IPS DF 4.7 (cell line): ENCODE data around the gene CSNK1D.

Experiments
- DNase-seq: peaks from one replicate; pipeline ENCODE4 v3.0.0-alpha.2; 2013; ENCODE audit warnings: low spot score; ENCODE audit errors: extremely low read depth

The CSNK1D gene

DNA sequence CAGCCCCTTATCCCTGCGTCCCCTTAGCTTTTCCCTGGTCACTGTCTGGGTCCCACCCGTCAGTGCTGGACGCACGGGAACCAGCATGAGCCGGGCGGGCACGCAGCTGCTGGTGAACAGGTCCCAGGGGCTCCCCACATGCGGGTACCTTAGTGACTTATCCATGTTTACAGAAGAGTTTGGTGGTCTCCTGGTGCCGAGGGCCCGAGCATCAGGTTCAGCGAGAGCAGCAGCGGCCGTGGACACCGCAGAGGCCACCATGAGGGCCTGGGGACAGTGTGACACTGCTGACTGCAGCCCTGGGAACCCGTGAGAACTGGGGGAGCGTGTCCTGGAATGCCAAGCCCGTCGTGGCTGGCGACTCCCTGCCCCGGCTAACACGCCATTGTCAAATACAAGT, 37.4 kb upstream of the CSNK1D start:
- DNase-seq = no peak

DNA sequence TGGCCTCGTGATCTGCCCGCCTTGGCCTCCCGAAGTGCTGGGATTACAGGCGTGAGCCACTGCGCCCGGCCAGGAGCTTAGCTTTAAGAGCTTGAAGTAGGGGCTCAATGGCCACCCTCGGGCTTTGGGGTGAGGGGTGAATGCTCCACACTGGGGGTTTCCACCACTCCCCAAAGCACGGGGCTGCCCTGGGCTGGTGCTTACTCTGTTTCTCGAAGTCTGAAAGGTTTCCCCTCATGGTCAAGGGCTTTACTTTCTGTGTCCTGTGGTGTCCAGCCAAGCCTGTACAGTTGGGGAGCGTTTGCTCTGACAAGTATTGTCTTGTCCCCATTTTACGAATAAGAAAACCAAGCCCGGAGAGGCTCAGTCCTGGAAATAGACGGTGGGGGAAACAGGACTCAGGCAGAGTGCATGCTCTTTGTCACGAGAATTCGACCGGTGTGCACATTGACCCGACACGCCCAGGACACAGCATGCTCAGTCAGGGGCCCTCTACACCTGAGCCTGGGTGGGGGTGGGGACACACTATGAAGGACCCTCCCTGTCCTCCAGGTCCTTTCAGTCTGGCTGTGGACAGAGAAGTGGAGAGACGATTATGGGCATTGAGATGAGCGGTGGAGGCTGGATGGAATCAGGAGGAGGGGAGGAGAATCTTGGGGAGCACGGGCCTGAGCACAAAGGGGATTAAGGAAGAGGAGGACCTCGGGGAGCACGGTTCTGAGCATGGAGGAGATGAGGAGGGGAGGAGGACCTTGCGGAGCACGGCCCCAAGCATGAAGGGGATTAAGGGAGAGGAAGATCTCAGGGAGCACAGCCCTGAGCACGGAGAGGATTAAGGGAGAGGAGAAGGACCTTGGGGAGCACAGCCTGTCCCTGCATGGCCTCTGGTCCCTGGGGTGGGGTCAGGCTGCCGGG, 36.4 kb upstream of the CSNK1D start:
- no peak for DNase-seq

DNA sequence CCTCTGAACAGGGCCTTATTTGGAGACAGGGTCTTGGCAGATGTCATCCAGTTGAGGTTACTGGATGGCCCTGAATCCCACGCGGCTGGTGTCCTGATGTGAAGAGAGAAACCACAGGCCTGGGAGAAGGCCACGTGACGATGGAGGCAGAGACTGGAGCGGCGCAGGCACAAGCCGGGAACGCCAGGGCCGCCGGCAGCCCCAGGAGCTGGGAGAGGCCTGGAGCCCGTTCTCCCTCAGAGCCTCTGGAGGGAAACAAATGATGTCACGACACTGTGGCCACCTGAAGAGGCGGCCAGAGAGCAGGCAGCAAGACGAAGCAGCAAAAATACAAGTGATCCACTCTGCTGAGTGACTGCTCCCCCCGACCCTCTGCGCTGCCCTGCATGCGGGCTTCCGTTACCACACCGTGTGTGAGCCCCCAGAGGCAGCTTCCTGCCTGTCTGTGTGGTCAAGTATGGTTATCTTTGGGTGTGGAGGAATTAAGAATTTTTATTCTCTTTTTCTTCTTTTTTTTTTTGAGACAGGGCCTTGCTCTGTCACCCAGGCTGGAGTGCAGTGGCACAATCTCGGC, 32.3 kb upstream of the CSNK1D start:
- DNase-seq = no peak

DNA sequence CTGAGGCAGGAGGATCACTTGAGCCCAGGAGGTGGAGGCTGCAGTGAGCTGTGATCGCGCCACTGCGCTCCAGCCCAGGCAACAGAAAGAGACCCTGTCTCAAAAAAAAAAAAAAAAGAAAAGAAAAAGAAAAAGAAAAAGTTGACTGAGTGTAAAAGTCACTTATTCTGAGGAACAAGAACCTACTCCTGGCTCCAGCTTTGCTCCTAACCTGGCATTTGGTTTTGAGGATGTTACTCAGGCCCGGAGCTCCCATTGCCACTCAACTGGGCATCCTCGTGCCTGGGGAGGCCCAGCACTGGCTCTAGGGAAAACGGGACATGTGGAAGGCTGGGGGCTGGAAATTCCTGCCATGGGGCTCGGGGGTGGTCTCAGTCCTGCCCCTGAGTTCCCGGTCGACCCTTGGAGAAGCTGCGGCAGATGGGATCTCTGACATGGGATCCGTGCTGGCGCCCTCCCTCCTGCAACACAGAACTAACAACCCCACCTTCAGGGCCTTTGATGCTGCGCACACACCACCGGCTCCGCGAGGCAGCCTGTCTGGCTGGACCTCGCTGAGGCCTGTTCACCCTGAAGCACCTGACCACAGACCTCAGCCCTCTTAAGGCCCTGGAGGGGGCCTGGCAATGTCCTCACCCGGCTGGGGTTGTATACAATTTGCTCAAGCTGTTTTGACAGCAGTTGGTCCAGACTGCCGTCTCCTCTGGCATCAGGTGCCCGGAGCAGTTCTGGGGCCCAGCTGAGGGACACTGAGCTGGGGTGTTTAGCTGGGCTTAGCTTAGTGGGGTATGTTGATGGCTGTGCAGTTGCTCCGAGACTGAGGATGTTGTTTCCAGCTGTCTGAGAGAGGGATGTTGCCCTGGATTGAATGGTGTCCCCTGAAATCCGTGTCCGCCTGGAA, 31.6 kb upstream of the CSNK1D start:
- DNase-seq = no peak

DNA sequence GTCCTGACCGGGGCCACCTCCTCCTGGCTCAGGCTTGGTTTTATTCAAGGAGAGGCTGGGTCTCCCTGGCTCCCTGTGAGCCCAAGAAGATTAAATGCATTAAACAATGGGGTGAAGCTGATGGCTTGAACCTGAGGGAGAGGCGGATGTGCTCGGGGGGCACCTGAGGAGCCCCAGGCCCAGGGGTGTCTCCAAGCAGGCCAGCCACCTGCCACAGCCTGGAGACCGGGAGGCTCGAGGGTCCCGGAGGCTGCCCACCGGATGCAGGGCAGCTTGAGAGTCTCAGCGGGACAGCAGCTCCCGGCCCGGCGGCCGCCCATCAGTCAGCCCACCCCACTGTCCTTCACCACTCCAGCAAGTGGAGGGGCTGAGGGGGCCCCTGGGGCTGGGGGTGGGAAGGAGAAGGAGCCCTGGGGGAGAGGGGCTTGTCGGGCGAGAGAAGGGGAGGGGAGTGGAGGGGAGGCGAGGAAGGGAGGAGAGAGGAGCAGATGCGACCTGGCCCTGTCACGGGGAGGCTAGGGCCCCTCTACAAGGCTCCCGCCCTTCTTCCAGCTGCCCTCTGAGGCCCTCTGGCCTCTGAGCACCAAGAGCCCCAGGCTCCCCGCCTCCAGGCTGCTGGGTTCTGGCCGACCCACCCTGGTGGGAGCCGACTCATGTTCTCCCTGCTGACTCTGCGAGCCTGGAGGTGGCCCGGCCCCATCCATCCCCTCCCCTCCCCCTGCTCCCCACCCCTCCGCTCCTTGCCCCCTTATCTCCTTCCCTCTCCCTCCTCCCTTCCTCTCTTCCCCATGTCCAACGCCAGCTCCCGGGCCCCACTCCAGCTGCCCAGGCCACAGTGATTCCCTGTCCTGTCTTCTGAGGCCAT, 30.7 kb upstream of the CSNK1D start:
- DNase-seq = no peak

DNA sequence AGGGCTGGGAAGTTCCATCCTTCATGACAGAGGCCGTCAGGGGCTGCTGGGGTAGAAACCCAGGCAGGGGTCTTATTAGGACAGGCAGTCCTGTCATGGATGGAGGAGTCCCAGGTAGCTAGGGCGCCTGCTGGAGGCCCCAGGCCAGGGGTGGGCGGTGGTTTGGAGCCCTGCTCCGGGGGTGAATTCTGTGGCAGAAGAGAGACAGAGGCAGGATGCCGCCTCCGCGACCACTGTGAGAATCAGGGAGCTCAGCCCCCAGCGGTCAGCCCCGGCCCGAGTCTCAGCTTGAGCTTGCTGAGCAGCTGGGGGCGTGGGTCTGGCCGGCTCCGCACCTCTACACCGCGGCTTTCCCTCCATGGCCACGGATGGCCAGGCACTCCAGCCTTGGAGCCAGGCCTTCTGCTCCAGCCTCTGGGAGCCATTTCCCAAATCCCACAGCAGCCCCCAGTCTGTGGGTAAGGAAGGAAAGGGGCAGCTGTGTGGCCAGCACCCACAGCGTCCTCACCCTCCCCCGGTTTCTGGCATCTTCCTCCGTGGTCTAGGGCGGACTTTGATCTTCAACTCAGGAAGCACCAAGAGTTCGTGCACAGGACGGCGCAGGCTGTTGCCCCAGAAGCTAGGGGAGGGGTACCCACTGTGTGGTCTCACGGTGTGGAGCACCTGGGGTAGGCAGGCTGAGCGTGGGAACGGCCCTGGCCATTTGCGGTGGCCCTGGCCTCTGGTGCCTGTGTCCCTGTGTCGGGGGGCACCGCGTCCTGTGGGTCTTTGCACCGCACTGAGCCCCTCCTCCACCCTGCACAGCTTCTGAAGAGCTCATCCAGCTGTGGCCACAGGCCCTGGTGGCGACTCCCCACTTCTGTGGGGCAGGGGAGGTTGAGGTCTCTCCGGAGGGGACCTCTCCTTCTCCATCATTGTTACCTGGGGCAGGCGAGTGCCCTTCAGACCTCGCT, 29.8 kb upstream of the CSNK1D start:
- DNase-seq = no peak

DNA sequence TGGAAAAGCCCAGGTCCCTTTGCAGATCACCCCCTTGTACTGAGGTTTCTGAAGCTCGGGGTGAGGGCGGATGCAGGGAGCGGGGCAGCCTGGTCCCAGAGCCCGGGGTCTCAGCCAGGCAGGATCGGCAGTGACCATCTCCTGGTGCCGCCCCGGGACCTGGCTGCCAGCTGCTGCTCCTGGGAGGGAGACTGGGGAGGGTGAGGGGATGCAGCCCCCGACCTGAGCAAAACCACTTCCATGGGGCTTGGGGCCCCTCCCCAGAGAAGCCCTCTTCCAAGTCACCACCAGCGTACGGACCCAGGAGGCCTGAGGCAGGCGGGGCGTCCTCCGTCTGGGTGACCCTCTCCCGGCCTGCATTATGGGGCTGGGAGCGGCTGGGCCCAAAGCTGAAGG, 29.1 kb upstream of the CSNK1D start:
- DNase-seq = no peak

DNA sequence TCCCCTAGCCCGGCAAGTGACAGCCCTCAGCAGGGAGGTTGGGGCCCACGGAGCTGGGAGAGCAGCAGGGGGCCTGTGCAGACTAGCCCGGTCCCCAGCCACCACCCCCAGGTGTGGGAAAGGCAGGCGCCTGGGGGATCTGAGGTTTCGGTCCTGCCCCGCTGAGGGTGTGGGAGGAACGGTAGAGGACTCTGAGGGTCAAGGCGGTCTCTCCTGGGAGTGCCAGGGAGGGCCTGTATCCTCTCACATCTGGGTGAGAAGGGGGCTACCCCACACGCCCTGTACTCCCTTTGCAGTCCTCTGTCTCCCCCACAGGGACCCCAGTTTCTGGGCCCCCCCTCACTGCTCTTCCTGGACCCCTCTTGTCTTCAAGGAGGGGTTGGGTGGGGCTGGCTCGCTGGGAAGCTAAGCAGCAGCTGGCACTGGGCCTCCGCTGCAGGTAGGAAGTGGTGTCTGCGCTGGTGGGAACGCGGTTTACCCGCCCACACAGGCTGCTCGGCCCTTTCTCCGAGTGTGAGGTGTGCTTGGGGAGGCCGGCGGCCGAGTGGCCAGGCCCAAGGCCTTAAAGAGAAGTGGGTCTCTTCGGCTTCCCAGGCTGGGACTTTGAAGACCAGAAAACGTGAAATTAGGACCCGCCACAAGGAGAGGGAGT, 28.5 kb upstream of the CSNK1D start:
- DNase-seq = no peak

DNA sequence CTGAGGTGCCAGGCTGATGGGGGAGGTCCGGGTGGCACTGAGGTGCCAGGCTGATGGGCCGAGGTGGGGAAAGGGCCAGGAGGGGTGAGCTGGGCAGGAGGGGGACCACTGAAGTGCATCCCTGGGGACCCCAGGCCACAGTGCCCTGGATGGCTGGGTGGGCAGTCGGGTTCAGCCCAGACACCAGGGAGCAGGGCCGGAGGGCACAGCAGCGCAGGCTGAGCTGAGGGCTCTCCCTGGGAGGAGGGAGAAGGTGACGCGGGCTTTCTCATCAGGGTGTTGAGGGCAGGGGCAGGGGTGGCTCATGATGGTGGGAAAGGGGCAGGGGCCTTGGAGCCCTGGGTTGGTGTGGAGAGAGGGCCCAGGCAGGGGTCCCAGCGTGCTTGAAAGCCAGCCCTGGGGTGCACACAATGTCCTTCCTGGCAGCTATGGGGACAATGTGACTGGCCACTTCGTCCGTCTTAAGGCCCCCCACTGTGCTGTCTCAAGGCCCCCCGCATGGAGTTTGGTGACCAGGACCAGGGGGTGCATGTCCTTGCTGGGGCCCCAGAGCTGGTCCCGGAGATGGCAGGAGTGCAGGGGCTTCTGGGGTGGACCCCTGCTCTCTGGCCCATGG, 27.9 kb upstream of the CSNK1D start:
- DNase-seq = no peak

DNA sequence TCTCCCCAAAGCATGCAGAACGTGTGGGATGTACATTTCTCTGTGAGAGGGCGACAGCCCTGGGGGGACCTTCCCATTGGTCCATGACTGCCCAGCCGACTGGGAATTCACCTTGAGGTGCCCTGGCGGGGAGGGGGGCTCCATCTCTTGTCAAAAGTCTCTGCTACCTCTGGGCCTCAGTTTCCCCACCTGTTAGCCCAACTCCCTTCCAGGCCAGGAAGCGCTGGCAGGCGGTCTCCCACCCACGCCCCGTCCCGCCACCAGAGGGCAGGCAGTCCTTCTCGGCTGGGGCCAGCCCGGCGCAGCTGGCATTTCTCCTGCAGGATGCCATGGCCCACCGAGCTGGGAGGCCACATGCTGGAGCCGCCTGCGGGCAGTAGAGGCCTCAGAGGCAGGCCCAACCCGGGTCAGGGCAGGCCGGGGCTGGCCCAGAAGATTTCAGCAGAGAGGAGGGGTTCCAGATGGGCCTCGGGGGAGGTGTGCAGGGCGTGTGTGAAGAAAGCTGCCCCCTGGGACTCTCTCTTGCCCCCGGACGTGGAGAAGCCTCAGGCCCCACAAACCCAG, 27.3 kb upstream of the CSNK1D start:
- no peak for DNase-seq

DNA sequence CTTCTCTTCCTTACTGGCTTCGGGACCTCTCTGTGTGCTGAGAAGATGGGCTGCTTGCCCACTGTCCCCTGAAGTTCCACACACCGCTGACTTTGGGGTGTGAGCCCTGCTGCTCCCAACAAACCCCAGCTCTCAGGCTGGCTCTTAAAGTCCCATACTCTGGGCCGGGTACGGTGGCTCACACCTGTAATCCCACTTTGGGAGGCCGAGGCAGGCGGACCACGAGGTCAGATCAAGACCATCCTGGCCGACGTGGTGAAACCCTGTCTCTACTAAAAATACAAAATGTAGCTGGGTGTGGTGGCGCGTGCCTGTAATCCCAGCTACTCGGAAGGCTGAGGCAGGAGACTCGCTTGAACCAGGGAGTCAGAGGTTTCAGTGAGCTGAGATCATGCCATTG, 26.7 kb upstream of the CSNK1D start:
- no peak for DNase-seq

DNA sequence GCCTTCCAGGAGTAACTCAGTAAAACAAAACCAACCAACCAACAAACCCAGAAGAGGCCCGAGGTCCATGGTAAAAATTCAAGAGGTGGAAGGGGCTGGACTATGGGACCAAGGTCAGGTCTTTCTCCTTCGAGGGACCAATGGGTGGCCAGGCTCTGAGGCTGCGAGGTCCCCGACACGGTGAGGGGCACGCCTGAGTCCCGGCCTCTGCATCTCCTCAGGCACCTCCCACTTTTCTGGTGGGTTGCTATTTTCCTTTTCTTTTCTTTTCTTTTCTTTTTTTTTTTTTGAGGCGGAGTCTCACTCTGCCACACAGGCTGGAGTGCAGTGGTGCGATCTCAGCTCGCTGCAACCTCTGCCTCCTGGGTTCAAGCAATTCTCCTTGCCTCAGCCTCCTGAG, 26.0 kb upstream of the CSNK1D start:
- DNase-seq = no peak

DNA sequence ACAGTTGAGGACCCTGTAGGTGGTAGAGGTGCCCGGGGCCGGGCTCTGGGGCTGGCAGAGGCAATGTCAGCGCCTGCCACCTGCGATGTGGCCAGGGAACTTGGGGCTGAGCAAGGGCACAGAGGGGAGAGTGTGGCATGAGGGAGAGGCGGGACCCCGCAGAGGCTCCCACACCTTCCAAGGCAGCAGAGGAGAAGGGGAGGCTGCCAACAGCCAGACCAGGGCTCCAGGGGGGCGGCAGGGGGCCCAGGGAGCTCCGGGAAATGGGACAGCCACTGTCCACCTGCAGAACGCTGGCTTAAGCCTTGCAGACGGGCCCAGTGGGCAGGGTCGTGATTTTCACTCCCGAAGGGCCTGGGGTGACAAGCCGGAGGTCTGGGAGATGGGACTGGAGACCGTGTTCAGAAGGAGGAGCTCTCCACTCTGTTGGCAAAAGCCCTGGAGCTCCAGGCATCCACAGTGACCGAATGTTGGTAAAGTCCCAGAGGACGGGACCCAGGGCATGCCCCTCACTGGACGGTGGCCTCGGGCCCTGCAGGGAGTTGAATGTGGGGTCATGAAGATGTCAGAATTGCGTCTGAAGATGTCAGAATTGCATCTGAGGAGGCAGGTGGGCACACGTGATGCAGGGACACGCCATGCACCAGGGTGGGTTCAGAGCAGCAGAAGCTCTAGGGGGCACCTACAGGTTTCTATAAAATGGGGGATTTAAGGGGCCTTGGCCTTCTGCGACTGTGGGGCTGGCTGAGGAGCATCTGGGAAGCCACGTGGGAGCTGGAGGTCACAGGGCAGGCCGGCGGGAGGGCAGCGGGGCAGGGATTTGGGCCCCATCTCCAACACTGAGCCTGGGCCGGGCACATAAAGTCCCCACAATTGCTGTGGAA, 25.3 kb upstream of the CSNK1D start:
- no peak for DNase-seq

DNA sequence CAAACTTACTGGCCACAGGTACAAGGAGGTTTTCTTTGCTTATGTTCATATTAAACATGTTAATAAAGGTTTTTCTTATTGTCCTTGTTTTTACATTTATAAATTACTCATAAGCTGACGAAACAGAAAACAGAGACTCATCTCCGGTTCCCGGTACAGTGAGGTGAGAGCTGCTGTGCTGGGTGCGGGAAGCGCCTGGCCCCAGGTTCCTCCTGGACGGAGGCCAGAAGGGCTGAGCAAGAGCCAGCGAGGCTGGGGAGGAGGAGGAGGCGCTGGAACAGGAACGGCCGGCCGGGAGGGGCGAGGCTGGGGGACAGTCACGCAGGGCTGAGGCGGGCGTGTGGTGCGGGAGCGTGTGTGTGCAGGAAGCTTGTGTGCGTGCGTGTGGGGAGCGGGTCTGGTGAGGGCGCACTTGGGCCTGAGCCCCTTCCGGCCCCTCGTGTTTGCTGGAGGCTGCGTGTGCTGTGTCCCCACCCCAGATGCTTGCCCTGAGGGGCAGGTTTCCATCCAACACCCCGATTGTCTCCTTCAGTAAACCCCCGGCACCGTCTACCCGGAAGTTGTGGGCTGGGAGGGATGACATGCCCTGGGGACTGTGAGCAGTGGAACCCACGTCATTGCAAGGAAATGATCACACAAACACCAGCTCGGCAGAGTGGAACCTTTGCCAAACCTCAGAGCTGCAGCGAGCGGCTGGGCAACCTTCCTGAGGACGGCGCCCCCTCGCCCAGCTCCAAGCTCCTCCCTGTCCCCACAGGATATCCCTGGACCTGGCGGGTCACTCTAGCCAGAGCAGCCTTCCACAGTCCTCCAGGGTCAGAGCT, 24.4 kb upstream of the CSNK1D start:
- DNase-seq = no peak

DNA sequence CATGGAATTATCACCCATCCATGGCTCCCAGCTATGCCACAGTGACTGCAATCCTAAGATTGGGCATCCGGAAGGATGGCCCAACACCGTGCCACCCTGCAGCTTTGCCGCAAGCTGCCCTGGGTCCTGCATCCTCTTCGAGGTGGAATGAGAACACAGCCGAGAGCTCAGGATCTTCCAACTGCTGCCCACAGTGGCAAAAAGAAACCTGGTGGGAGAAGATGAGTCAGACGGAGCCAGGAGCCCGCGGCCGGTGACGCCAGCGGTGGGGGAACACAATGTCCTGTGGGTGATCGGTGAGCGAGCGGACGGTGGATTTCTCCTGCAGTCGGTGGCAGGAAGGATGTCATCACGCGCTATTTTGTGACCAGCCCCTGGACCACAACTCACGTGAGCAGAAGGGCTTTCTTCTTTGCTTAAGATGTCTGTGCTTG, 23.8 kb upstream of the CSNK1D start:
- no peak for DNase-seq

DNA sequence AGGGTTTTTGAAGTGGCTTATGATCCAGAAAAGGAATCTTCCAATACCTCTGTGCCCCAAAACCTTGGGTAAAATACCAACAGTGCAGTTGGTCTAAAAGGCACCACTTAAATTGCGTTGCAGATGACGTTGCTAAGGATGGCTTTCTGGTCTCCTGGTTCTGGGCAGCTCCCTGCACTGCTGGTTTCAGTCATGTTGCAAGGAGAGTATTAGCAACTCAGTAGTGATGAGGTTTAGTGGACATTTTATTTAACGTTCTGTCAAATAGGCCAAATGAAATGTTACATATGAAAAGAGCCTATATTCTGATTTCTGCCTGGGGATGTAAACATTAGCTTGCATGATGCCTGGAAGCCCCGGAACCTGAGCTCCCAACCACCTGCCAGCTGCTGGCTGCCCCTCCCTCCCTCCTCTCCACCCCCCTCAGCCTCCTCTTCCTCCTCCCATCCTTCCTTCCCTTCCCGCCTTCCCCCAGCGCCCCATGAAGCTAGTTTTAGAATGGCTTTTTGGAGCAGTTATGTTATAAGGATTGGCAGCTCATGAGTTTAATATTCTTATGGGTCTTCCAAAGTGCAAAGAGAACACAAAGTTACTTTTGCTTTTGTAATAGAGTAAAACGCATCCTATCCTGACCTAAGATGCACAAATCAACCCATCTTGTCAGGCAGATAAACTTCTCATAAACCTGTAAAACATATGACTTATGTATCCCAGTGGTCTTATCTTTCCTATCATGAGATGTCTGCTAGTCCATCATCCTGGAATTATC, 23.2 kb upstream of the CSNK1D start:
- no peak for DNase-seq
